GM23248 (cell line): Measurements from ENCODE around the gene DYRK4. TPM values are rescaled to one million over a fixed set of nuclear protein-coding genes. Genes with fewer than 3 reads are reported as not detected.

ENCODE experiments used
- DNase-seq: peaks from one replicate; pipeline ENCODE4 v3.0.0-alpha.2; 2015
- H2AFZ ChIP-seq: fragments of 200-600 bp; sonication (generic); 2 replicates; pipeline ENCODE4 v1.6.1; 2016; ENCODE audit warnings: antibody characterized with exemption
- H3F3A ChIP-seq: fragments of 200-600 bp; sonication (generic); 2 replicates; pipeline ENCODE4 v1.6.1; 2016; ENCODE audit warnings: mild to moderate bottlenecking, antibody characterized with exemption, mixed run types; ENCODE audit not compliant: insufficient read depth
- H3K27ac ChIP-seq: fragments of 200-600 bp; sonication (generic); 2 replicates; pipeline ENCODE4 v1.5.1; 2016; ENCODE audit warnings: mild to moderate bottlenecking
- H3K27me3 ChIP-seq: fragments of 200-600 bp; sonication (generic); replicated peaks from 2 replicates; pipeline ENCODE4 v1.6.1; 2016; ENCODE audit warnings: mild to moderate bottlenecking; ENCODE audit not compliant: insufficient read depth
- H3K36me3 ChIP-seq: fragments of 200-600 bp; sonication (generic); 2 replicates; pipeline ENCODE4 v1.6.1; 2016; ENCODE audit warnings: low read depth, mild to moderate bottlenecking
- H3K4me1 ChIP-seq: fragments of 200-600 bp; sonication (generic); 2 replicates; pipeline ENCODE4 v1.6.1; 2016; ENCODE audit warnings: mild to moderate bottlenecking; ENCODE audit not compliant: insufficient read depth
- H3K4me2 ChIP-seq: fragments of 200-600 bp; sonication (generic); one replicate; pipeline ENCODE4 v1.6.1; 2016; ENCODE audit warnings: mild to moderate bottlenecking; ENCODE audit not compliant: unreplicated experiment
- H3K4me3 ChIP-seq: fragments of 200-600 bp; sonication (generic); 2 replicates; pipeline ENCODE4 v1.5.1; 2016; ENCODE audit warnings: mild to moderate bottlenecking
- H3K79me2 ChIP-seq: fragments of 200-600 bp; sonication (generic); 2 replicates; pipeline ENCODE4 v1.6.1; 2016; ENCODE audit warnings: mild to moderate bottlenecking; ENCODE audit not compliant: insufficient read depth
- H3K9ac ChIP-seq: fragments of 200-600 bp; sonication (generic); 2 replicates; pipeline ENCODE4 v1.6.1; 2016; ENCODE audit warnings: mild to moderate bottlenecking
- H3K9me2 ChIP-seq: fragments of 200-600 bp; sonication (generic); 2 replicates; pipeline ENCODE4 v1.6.1; 2016; ENCODE audit warnings: mixed run types, mild to moderate bottlenecking, moderate library complexity; ENCODE audit not compliant: insufficient read depth
- H3K9me3 ChIP-seq: fragments of 200-600 bp; sonication (generic); one replicate; pipeline ENCODE4 v1.6.1; 2017; ENCODE audit warnings: low read depth
- H4K20me1 ChIP-seq: fragments of 200-600 bp; sonication (generic); 2 replicates; pipeline ENCODE4 v1.6.0; 2016; ENCODE audit not compliant: insufficient read depth
- EZH2 ChIP-seq: fragments of 200-600 bp; sonication (generic); IDR thresholded peaks from 2 replicates; pipeline ENCODE4 v1.6.1; 2018; ENCODE audit warnings: antibody characterized with exemption, mild to moderate bottlenecking; ENCODE audit not compliant: insufficient read depth, poor library complexity, severe bottlenecking
- EZH2phosphoT487 ChIP-seq: fragments of 200-600 bp; sonication (generic); IDR thresholded peaks from 2 replicates; pipeline ENCODE4 v1.6.1; 2018; ENCODE audit warnings: antibody characterized with exemption, moderate library complexity, mild to moderate bottlenecking, low read depth; ENCODE audit not compliant: insufficient read depth
- WGBS, 2 experiments: methylation state at CpG; one replicate each; pipeline ENCODE4 v1.1.6; 2015 to 2017; ENCODE audit warnings: low lambda C conversion rate in 2 of 2, low coverage in 1 of 2; ENCODE audit errors: missing lambda C conversion rate in 2 of 2; 5-methylcytosine and 5-hydroxymethylcytosine counted together
- in situ Hi-C: fragments of 300-500 bp; cut with MboI; formaldehyde crosslinking; loops from 2 replicates; pipeline ENCODE4 v1.15.0; 2020
- polyA plus RNA-seq: library from polyadenylated mRNA; unstranded; fragments of >200 nt; fragmentation: Nextera tagmentation; extraction: Ambion mirVana; gene quantifications from 2 replicates; pipeline ENCODE4 v1.2.1, GENCODE V29; 2016
- total RNA-seq: library from RNA; depleted of rRNA; stranded (reverse); fragments of >200 nt; shearing (Covaris generic); gene quantifications from 2 replicates; pipeline ENCODE4 v1.2.3, GENCODE V29; 2014

Gene DYRK4
- total and polyA plus RNA-seq, 2 experiments from 2014 or later, result 63.3 to 64.5 TPM

- Histone ChIP-seq H3K27ac (no peak overlapping the region), H3K9me3 (no peaks in the 10 kb centered on the region), H3F3A (no peaks in the 10 kb centered on the region), H3K27me3 (peaks cover 5% of the 10 kb centered on the region; the same call in 1 of the 2 replicates), H3K9me2 (no peaks in the 10 kb centered on the region), H3K36me3 (no peaks in the 10 kb centered on the region), H4K20me1 (no peaks in the 10 kb centered on the region), H2AFZ (no peak overlapping the region), H3K79me2 (no peaks in the 10 kb centered on the region), H3K4me2 (no peak overlapping the region), H3K9ac (no peak overlapping the region), H3K4me3 (no peak overlapping the region), H3K4me1 (no peaks in the 10 kb centered on the region)
- WGBS, 2 experiments, result 26 to 28% methylated on average over 8 of the region's 8 CpGs
- peak; percentile 47 for DNase-seq
- TF ChIP-seq EZH2phosphoT487 (no peak), EZH2 (no peak)
- in situ Hi-C loops, result no loop called here
Observed at GRCh38 chr12:4579305-4580102, 17.5 kb downstream of the DYRK4 start.

GRCh38 chr12:4580281-4580688, 18.3 kb downstream of the DYRK4 start:
- Histone ChIP-seq H3K9me3 (no peaks in the 10 kb centered on the region), H3K9ac (no peak overlapping the region), H3F3A (no peaks in the 10 kb centered on the region), H3K4me1 (no peaks in the 10 kb centered on the region), H3K27ac (no peak overlapping the region), H3K4me3 (no peak overlapping the region), H4K20me1 (no peaks in the 10 kb centered on the region), H3K4me2 (no peak overlapping the region), H3K27me3 (peaks cover 5% of the 10 kb centered on the region; the same call in 1 of the 2 replicates), H2AFZ (no peak overlapping the region), H3K79me2 (no peaks in the 10 kb centered on the region), H3K9me2 (no peaks in the 10 kb centered on the region), H3K36me3 (no peaks in the 10 kb centered on the region)
- 31 to 35% methylated on average over 3 of the region's 3 CpGs for WGBS, 2 experiments
- in situ Hi-C loops, result no loop called here
- TF ChIP-seq EZH2phosphoT487 (no peak), EZH2 (no peak)
- DNase-seq, result no peak

DNA sequence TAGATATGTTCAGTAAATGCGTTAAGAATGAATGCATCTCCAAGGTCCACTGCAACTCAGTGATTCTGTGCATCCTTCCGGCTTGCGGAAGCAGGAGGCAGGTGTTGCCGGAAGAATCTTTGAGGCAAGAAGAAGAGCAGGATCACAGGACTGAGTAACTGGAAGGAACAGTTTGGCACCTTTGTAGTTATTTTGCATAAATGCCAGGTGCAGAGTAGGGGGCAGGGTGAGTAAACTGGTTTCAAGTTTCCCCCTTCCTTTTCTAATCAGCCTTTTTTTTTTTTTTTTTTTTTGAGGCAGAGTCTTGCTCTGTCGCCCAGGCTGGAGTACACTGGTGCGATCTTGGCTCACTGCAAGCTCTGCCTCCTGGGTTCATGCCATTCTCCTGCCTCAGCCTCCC, 22.3 kb downstream of the DYRK4 start:
- H3K79me2 ChIP-seq, result no peaks in the 10 kb centered on the region
- H3K4me2 ChIP-seq, result no peak overlapping the region
- H3K9ac ChIP-seq, result no peak overlapping the region
- no peaks in the 10 kb centered on the region for H3K4me1 ChIP-seq
- TF ChIP-seq EZH2phosphoT487, result no peak
- TF ChIP-seq EZH2, result no peak
- no peak overlapping the region for H3K4me3 ChIP-seq
- no peak overlapping the region for H2AFZ ChIP-seq
- H3K27me3 ChIP-seq, result no peaks in the 10 kb centered on the region; the same call in 1 of the 2 replicates
- no peaks in the 10 kb centered on the region for H4K20me1 ChIP-seq
- no peaks in the 10 kb centered on the region for H3K9me3 ChIP-seq
- H3F3A ChIP-seq, result no peaks in the 10 kb centered on the region
- H3K9me2 ChIP-seq, result no peaks in the 10 kb centered on the region
- no peak for DNase-seq
- in situ Hi-C loops, result no loop called here
- WGBS, 2 experiments, result 73 to 79% methylated on average over 4 to 6 of the region's 6 CpGs
- H3K27ac ChIP-seq, result no peak overlapping the region
- no peaks in the 10 kb centered on the region for H3K36me3 ChIP-seq

- Histone ChIP-seq H3K9ac (no peak overlapping the region), H4K20me1 (no peaks in the 10 kb centered on the region), H3K9me2 (no peaks in the 10 kb centered on the region), H3K27ac (no peak overlapping the region), H3K27me3 (no peaks in the 10 kb centered on the region; the same call in 1 of the 2 replicates), H3F3A (no peaks in the 10 kb centered on the region), H3K36me3 (no peaks in the 10 kb centered on the region), H3K9me3 (no peaks in the 10 kb centered on the region), H3K79me2 (no peaks in the 10 kb centered on the region), H3K4me2 (no peak overlapping the region), H3K4me1 (no peaks in the 10 kb centered on the region), H2AFZ (no peak overlapping the region), H3K4me3 (no peak overlapping the region)
- DNase-seq, result no peak
- TF ChIP-seq EZH2phosphoT487 (no peak), EZH2 (no peak)
- in situ Hi-C loops, result no loop called here
- 60 to 61% methylated on average over 7 of the region's 7 CpGs for WGBS, 2 experiments
Observed at GRCh38 chr12:4584896-4585295, 22.9 kb downstream of the DYRK4 start.
